Lung (tissue), 12 donors: ENCODE data around the gene RAP1A. TPM values are rescaled to one million over a fixed set of nuclear protein-coding genes. Genes with fewer than 3 reads are reported as not detected.

ENCODE experiments used
- ATAC-seq: fragments of 200-7000 bp; cut with Tn5 transposase; one replicate; pipeline ENCODE4 v1.9.1; 2020; ENCODE audit warnings: moderate number of reproducible peaks; ENCODE audit not compliant: insufficient read depth, low FRiP score
- DNase-seq, 3 donors: peaks; one replicate each; pipeline ENCODE4 v3.0.0-alpha.2; 2013 to 2017
- H3K27ac ChIP-seq, 2 donors: one replicate each; pipeline ENCODE4 v1.5.1; 2013; ENCODE audit warnings: mild to moderate bottlenecking in 2 of 2, moderate library complexity in 2 of 2, control low read depth in 1 of 2, inconsistent platforms in 1 of 2, low read depth in 1 of 2, low read length in 1 of 2
- H3K27me3 ChIP-seq, 3 donors: one replicate each; pipeline ENCODE4 v1.5.1; 2013; ENCODE audit warnings: low read length in 2 of 3; ENCODE audit not compliant: control insufficient read depth in 3 of 3, insufficient read depth in 3 of 3
- H3K36me3 ChIP-seq, 4 donors: one replicate each; pipeline ENCODE4 v1.5.1; 2013; ENCODE audit warnings: low read length in 4 of 4, mild to moderate bottlenecking in 1 of 4, moderate library complexity in 1 of 4; ENCODE audit not compliant: control insufficient read depth in 4 of 4, insufficient read depth in 4 of 4
- H3K4me1 ChIP-seq, 5 donors: one replicate each; pipeline ENCODE4 v1.5.1; 2013; ENCODE audit warnings: low read length in 5 of 5, mild to moderate bottlenecking in 2 of 5, moderate library complexity in 1 of 5; ENCODE audit not compliant: control insufficient read depth in 5 of 5, insufficient read depth in 5 of 5
- H3K4me3 ChIP-seq: one replicate; pipeline ENCODE4 v1.5.1; 2013; ENCODE audit warnings: mild to moderate bottlenecking, control low read depth, moderate library complexity
- H3K9ac ChIP-seq, 2 donors: one replicate each; pipeline ENCODE4 v1.5.1; 2013; ENCODE audit warnings: low read length in 2 of 2, control low read depth in 1 of 2; ENCODE audit not compliant: insufficient read depth in 1 of 2
- H3K9me3 ChIP-seq, 4 donors: one replicate each; pipeline ENCODE4 v1.5.1; 2013; ENCODE audit warnings: low read length in 3 of 4, mild to moderate bottlenecking in 1 of 4, moderate library complexity in 1 of 4; ENCODE audit not compliant: control insufficient read depth in 4 of 4, insufficient read depth in 3 of 4
- WGBS, 2 donors: extraction: QIAGEN DNeasy Blood & Tissue Kit; methylation state at CpG; one replicate each; pipeline ENCODE4 v1.1.7; 2013; 5-methylcytosine and 5-hydroxymethylcytosine counted together
- polyA plus RNA-seq, 2 donors: library from polyadenylated mRNA; stranded (reverse); fragments of 200-250 nt; gene quantifications; one replicate each; pipeline ENCODE4 v1.2.1, GENCODE V29; 2013
- total RNA-seq, 2 donors: library from RNA; depleted of rRNA in 1 of 2; stranded (reverse); fragments of >200 nt in 1 of 2; gene quantifications; one replicate each; pipeline ENCODE4 v1.2.1, GENCODE V29; 2014 to 2021
- TF ChIP-seq, protein P1 (sequence below): IDR thresholded peaks from 2 replicates; pipeline ENCODE4 v1.5.1; 2012; ENCODE audit warnings: mild to moderate bottlenecking; ENCODE audit errors: control extremely low read depth, extremely low read depth
- donor health status: control.
- donor health status: control.
- donor health status: Bipolar disorder and iron deficiency.
- donor health status: healthy.
- donor health status: DM: yes; HTN: yes; CAD: no.

The RAP1A gene
- total and polyA plus RNA-seq, 4 donors = 64.5 to 97.3 (median 77.6) TPM

DNA sequence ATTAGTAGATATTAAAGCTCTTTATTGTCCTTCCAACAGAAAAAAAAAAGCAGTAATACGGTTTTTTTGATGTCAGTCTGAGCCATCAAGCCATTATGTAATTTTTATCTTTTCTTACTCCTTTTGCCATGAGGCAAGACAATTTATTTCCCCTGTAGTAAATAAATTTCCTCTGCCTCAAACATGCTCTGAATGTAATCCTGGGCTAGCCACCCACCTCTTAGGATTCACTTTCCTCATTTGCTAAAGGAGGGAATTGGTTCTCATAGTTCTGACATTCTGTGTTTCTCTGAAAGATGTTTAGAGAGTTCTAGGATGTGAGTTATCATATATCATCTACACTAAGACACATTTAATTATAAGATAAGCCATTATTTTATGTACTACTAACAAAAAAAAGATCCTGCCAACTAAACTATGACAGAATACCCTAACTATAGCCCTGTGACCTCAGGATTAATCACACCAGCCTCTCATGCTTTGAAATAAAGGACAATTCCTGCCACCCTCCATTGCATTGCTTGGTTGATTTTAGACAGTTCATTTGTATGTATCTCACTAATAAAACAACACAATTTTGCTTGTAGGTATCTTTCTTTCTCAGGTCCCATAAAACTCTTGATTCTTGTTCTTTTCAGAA is 34.0 kb upstream of the RAP1A start:
- no peaks in the 10 kb centered on the region for H3K27me3 ChIP-seq
- TF ChIP-seq, protein P1, sequence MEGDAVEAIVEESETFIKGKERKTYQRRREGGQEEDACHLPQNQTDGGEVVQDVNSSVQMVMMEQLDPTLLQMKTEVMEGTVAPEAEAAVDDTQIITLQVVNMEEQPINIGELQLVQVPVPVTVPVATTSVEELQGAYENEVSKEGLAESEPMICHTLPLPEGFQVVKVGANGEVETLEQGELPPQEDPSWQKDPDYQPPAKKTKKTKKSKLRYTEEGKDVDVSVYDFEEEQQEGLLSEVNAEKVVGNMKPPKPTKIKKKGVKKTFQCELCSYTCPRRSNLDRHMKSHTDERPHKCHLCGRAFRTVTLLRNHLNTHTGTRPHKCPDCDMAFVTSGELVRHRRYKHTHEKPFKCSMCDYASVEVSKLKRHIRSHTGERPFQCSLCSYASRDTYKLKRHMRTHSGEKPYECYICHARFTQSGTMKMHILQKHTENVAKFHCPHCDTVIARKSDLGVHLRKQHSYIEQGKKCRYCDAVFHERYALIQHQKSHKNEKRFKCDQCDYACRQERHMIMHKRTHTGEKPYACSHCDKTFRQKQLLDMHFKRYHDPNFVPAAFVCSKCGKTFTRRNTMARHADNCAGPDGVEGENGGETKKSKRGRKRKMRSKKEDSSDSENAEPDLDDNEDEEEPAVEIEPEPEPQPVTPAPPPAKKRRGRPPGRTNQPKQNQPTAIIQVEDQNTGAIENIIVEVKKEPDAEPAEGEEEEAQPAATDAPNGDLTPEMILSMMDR = no peak
- 63 to 72% methylated on average over 1 of the region's 1 CpG for WGBS, 2 donors
- no peaks in the 10 kb centered on the region for H3K9me3 ChIP-seq
- H3K4me1 ChIP-seq = peaks cover 6 to 27% (median 6%) of the 10 kb centered on the region in 5 donors
- no peak overlapping the region for H3K4me3 ChIP-seq
- no peaks in the 10 kb centered on the region for H3K36me3 ChIP-seq
- ATAC-seq = no peak
- DNase-seq = no peak
- no peak overlapping the region for H3K27ac ChIP-seq
- no peak overlapping the region for H3K9ac ChIP-seq

DNA sequence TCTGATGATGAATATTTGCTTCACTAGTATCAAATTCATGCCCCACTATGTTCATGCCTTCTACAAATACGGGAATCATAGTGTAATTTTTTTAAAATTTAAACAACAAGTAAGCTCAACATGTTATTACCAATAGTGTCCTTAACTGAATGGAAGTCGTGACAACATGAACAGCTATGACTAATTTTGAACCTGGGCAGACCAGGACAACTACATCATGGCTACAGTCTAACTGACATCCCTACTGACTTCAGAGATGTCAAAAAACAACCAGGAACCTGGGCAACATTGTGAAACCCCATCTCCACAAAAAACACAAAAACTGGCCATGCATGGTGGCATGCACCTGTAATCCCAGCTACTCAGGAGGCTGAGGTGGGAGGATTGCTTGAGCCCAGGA is 33.5 kb upstream of the RAP1A start:
- H3K4me1 ChIP-seq = peaks cover 6 to 23% (median 6%) of the 10 kb centered on the region in 5 donors
- 91 to 94% methylated on average over 2 of the region's 2 CpGs for WGBS, 2 donors

DNA sequence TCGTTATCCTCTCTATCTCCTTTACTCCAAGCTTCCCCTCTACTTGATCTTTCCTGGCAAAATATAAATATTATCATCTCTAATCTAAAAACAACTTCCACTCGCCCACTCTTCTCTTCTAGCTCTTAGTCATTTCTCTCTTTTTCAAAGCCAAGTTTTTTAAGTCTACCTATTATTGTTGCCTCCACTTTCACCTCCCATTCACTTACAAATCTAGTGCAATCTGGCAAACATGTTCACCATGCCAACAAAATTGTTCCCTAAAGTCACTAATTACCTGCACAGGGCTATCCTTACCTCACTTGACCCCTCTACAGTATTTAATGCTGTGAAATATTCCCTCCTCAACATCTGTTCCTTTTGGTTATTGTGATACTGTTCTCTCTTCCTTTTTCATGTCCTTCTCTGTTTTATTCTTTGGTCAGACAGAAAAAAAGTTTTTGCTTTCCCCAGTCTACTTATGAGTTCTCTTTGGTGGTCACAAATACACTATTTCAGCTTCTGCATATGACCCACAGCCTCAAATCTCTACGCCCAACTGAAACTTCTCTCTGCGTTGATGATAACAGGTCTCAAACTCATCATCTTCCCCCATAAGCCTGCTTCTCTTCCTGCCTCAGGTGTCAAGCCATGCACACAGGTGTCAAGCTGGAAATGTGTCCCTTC is 31.9 kb upstream of the RAP1A start:
- TF ChIP-seq, protein P1 = no peak
- no peak for DNase-seq
- H3K4me1 ChIP-seq = peaks cover 6 to 27% (median 13%) of the 10 kb centered on the region in 5 donors
- no peaks in the 10 kb centered on the region for H3K9me3 ChIP-seq
- no peak overlapping the region for H3K9ac ChIP-seq
- no peak for ATAC-seq
- no peak overlapping the region for H3K27ac ChIP-seq
- WGBS, 2 donors = 66 to 72% methylated on average over 4 of the region's 4 CpGs
- H3K4me3 ChIP-seq = no peak overlapping the region
- no peaks in the 10 kb centered on the region for H3K27me3 ChIP-seq
- H3K36me3 ChIP-seq = no peaks in the 10 kb centered on the region

More for the DNA sequence above, 33.5 kb upstream of the RAP1A start:
- no peaks in the 10 kb centered on the region for H3K36me3 ChIP-seq
- no peak for DNase-seq
- no peak overlapping the region for H3K9ac ChIP-seq
- H3K9me3 ChIP-seq = no peaks in the 10 kb centered on the region
- no peaks in the 10 kb centered on the region for H3K27me3 ChIP-seq
- no peak overlapping the region for H3K27ac ChIP-seq
- H3K4me3 ChIP-seq = no peak overlapping the region
- ATAC-seq = no peak
- TF ChIP-seq, protein P1 = no peak
